Measurements from ENCODE around the gene KIAA0513.

DNA sequence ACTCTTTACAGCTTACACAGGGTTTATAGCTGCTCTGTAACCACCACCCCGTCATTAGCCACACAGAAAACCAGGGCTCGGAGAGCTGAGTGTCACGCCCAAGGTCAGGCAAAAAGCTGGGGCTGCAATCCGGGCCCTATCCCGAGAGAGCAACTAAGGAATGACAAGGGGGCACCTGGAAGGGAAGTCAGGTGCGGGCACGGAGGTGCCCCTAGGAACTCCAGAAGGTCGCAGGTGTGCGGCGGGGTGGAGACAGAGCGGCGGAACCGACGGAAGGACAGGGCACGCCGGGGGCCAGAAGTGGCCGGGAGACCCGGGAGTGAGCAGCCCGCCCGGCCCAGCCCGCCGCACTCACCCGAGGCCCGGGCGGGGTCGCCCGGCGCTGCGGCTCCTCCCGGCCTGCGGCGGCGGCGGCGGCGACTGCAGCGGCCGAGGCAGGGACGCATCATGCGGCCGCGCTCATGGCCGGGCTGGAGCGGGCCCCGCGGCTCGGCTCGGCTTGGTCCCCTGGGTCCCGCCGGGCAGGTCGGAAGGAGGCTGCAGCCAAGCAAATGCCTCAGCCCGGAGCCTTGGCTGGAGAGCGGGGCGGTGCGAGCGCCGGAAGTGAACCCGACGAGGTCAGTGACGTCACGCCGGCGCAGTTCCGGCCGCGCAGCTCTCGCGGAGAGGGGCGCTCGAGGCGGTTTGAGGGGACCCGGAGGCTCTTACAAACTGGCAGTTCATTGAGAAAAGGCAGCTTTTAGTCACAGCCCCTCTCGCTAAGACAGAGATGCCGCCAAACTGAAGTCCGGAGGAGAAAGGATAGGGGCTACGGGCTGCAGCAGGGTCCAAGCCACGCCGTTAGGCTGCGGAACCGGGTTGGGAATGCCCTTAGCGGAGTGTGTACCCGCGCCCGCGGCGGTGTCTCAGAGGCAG is 16.4 kb upstream of the KIAA0513 start, which contains the start of gene ZDHHC7:
- no peak for TF ChIP-seq EZH2 (IDR thresholded peaks at IDR 0.05; ENCODE audit: insufficient read depth, poor library complexity, severe bottlenecking)
- no peak for TF ChIP-seq EZH2phosphoT487 (IDR thresholded peaks at IDR 0.05; ENCODE audit: insufficient read depth, low read depth)

Data from GM23248 (cell line).